Measurements from ENCODE around the gene BNC2.

DNA sequence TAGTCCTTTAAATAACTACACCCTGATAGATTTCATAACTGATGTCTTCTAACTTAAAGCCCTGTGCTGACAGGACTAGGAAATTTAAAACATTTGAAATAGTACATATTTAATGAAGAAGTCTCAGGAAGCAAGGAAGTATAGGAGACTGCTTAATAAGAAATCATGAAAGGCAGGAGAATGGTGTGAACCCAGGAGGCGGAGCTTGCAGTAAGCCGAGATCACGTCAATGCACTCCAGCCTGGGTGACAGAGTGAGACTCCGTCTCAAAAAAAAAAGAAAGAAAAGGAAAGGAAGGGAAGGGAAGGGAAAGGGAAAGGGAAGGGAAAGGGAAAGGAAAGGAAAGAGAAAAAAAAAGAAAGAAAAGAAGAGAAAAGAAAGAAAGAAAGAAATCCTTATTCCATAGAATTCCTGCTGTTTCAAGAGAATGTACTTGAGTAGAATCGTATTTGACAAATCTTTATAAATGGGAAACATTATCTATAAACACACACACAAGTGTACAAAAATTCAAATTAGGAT, 74.1 kb downstream of the BNC2 start:
- TF ChIP-seq, protein P1, sequence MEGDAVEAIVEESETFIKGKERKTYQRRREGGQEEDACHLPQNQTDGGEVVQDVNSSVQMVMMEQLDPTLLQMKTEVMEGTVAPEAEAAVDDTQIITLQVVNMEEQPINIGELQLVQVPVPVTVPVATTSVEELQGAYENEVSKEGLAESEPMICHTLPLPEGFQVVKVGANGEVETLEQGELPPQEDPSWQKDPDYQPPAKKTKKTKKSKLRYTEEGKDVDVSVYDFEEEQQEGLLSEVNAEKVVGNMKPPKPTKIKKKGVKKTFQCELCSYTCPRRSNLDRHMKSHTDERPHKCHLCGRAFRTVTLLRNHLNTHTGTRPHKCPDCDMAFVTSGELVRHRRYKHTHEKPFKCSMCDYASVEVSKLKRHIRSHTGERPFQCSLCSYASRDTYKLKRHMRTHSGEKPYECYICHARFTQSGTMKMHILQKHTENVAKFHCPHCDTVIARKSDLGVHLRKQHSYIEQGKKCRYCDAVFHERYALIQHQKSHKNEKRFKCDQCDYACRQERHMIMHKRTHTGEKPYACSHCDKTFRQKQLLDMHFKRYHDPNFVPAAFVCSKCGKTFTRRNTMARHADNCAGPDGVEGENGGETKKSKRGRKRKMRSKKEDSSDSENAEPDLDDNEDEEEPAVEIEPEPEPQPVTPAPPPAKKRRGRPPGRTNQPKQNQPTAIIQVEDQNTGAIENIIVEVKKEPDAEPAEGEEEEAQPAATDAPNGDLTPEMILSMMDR (conservative IDR thresholded peaks at IDR 0.05; ENCODE audit: low read length): no peak
- no peak for TF ChIP-seq EZH2phosphoT487 (IDR thresholded peaks at IDR 0.05; ENCODE audit: borderline replicate concordance, low read depth, low read length)

All from OCI-LY7 (cell line).